Adrenal gland (tissue), 5 donors: Measurements from ENCODE around the gene SLC9A6.

Source experiments
- CTCF ChIP-seq, 6 experiments: fragments of 450-650 bp in 4 of 6; fragments of 200-600 bp in 2 of 6; sonication (generic) in 1 of 6; IDR thresholded peaks; 1 replicate in 5 of 6; 2 replicates in 1 of 6; pipeline versions ENCODE4 v1.5.1 to v1.8.0; 2016 to 2021; ENCODE audit warnings: antibody characterized with exemption in 6 of 6, mild to moderate bottlenecking in 2 of 6, moderate library complexity in 1 of 6
- POLR2A ChIP-seq, 2 donors: fragments of 450-650 bp; IDR thresholded peaks; one replicate each; pipeline ENCODE4 v1.6.1; 2017; ENCODE audit warnings: antibody characterized with exemption in 2 of 2, mild to moderate bottlenecking in 2 of 2, moderate library complexity in 1 of 2
- donor health status: DM: no; HTN: no; CAD: no.

GRCh38 chrX:136061286-136061685 is 76.1 kb downstream of the SLC9A6 start:
- TF ChIP-seq POLR2A (IDR thresholded peaks at IDR 0.05) (no peak), CTCF (IDR thresholded peaks at IDR 0.05) (no peak)
